Activated T-helper 2 cell treated with anti-CD3 and anti-CD28 coated beads, Interferon-gamma antibody, Interleukin-2, Interleukin-4, amounts not matched to agents 10 μg/mL and 5 μg/mL and 100 μg/mL, durations not matched to agents 14 hours and 24 hours and 36 hours (primary cell): ENCODE data around the gene PMFBP1. TPM values are rescaled to one million over a fixed set of nuclear protein-coding genes. Genes with fewer than 3 reads are reported as not detected.

Experiments
- DNase-seq: peaks from one replicate; pipeline ENCODE4 v3.0.0; 2021; ENCODE audit warnings: low spot score
- H3K27ac Mint-ChIP-seq: one replicate; pipeline ENCODE4 v1.8.0; 2021; ENCODE audit warnings: mixed read lengths
- H3K27me3 Mint-ChIP-seq: one replicate; pipeline ENCODE4 v1.8.0; 2021; ENCODE audit warnings: low read depth, mixed read lengths
- H3K36me3 Mint-ChIP-seq: one replicate; pipeline ENCODE4 v1.8.0; 2021; ENCODE audit warnings: low read depth, mixed read lengths
- H3K4me1 Mint-ChIP-seq: one replicate; pipeline ENCODE4 v1.8.0; 2021; ENCODE audit warnings: low read depth, mixed read lengths
- H3K4me3 Mint-ChIP-seq: one replicate; pipeline ENCODE4 v1.8.0; 2021; ENCODE audit warnings: low read depth, mild to moderate bottlenecking, moderate library complexity, mixed read lengths
- H3K9me3 Mint-ChIP-seq: one replicate; pipeline ENCODE4 v1.8.0; 2021; ENCODE audit warnings: mixed read lengths
- intact Hi-C: fragments of 100-400 bp; cut with micrococcal nuclease; formaldehyde crosslinking; loops from one replicate; pipeline ENCODE4 v1.15.1; 2023
- total RNA-seq: library from RNA; stranded (reverse); gene quantifications from 2 replicates; pipeline ENCODE4 v1.2.3, GENCODE V29; 2022

Gene PMFBP1
- total RNA-seq, 1 donor from 2014 or later: not detected

GRCh38 chr16:72139908-72140307 lies 32.0 kb downstream of the PMFBP1 start:
- intact Hi-C loops: no loop called here
- Mint-ChIP-seq H3K27ac (no peak overlapping the region), H3K4me1 (no peaks in the 10 kb centered on the region), H3K36me3 (no peaks in the 10 kb centered on the region), H3K27me3 (peaks cover 2% of the 10 kb centered on the region), H3K9me3 (no peaks in the 10 kb centered on the region), H3K4me3 (no peak overlapping the region)
- DNase-seq: no peak

DNA sequence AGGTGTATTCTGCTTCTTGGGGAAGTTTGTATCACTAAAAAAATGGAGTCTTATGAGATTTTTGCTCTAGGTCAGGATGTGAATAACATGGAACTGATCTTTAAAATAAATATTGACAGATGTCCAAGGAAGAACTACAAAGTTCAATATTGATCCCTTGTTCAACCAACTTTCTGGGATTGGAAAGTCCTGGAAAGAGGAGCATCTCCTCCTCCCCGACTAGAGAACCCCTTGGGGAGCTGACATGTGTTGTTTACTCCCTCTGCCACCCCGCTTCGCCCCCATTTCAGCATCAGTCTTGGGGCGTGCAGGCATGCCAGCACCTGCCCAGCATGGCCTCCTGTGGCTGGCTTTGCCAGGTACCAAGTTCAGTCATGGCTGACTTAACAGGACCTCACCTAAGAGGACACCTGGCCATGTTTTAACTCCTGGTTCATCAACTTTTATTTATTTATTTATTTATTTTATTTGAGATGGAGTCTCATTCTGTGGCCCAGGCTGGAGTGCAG lies 33.8 kb downstream of the PMFBP1 start:
- intact Hi-C loops: no loop called here
- H3K9me3 Mint-ChIP-seq: no peaks in the 10 kb centered on the region
- no peaks in the 10 kb centered on the region for H3K36me3 Mint-ChIP-seq
- no peak overlapping the region for H3K27ac Mint-ChIP-seq
- H3K27me3 Mint-ChIP-seq: no peaks in the 10 kb centered on the region
- no peaks in the 10 kb centered on the region for H3K4me1 Mint-ChIP-seq
- no peak overlapping the region for H3K4me3 Mint-ChIP-seq
- DNase-seq: no peak

DNA sequence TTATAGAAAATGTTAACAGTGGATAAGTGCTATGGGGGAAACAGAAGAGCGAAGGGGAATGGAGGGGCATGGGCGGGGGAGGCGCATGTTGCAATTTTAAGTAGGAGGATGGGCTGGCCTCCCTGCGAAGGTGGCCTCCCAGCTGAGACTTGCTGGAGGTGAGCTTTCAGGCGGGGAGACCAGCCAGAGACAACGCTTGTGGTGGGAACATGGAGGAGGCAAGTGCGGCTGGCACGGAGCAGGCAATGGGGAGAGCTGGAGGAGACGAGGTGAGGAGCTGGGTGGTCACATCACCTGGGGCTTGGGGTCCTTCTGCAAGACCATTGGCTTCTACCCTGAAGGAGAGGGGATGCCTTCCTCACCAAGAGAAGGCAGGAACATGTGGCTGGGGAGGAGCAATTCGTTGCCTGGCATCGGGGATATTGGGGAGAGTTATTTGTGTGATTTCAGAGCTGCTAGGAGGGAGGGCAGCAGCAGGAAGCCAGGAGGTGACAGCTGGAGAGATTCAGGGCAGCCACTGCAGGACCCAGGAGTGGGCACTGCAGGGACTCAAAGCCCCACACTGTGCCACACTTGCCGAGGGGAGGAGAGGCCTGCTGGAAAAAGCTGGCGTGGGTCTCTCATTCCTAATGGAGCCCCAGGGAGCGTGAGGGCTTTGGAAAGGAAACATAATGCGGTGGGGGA lies 34.4 kb downstream of the PMFBP1 start:
- Mint-ChIP-seq H3K27ac (no peak overlapping the region), H3K9me3 (no peaks in the 10 kb centered on the region), H3K4me3 (no peak overlapping the region), H3K36me3 (no peaks in the 10 kb centered on the region), H3K4me1 (no peaks in the 10 kb centered on the region), H3K27me3 (no peaks in the 10 kb centered on the region)
- intact Hi-C loops: no loop called here
- no peak for DNase-seq

GRCh38 chr16:72134507-72134906 lies 37.4 kb downstream of the PMFBP1 start:
- Mint-ChIP-seq H3K27me3 (no peaks in the 10 kb centered on the region), H3K4me1 (no peaks in the 10 kb centered on the region), H3K9me3 (no peaks in the 10 kb centered on the region), H3K27ac (no peak overlapping the region), H3K4me3 (no peak overlapping the region), H3K36me3 (no peaks in the 10 kb centered on the region)
- no peak for DNase-seq
- intact Hi-C loops: no loop called here

GRCh38 chr16:72132726-72133125 lies 39.2 kb downstream of the PMFBP1 start:
- intact Hi-C loops: no loop called here
- no peaks in the 10 kb centered on the region for H3K9me3 Mint-ChIP-seq
- H3K36me3 Mint-ChIP-seq: no peaks in the 10 kb centered on the region
- H3K27me3 Mint-ChIP-seq: peaks cover 4% of the 10 kb centered on the region
- H3K4me1 Mint-ChIP-seq: no peaks in the 10 kb centered on the region
- H3K4me3 Mint-ChIP-seq: no peak overlapping the region
- H3K27ac Mint-ChIP-seq: no peak overlapping the region
- DNase-seq: no peak

GRCh38 chr16:72131036-72131435 lies 40.9 kb downstream of the PMFBP1 start:
- Mint-ChIP-seq H3K27ac (no peak overlapping the region), H3K27me3 (peaks cover 4% of the 10 kb centered on the region), H3K9me3 (no peaks in the 10 kb centered on the region), H3K36me3 (no peaks in the 10 kb centered on the region), H3K4me3 (no peak overlapping the region), H3K4me1 (no peaks in the 10 kb centered on the region)
- intact Hi-C loops: no loop called here
- DNase-seq: no peak

GRCh38 chr16:72129976-72130656 lies 41.8 kb downstream of the PMFBP1 start:
- no peak overlapping the region for H3K27ac Mint-ChIP-seq
- H3K36me3 Mint-ChIP-seq: no peaks in the 10 kb centered on the region
- no peak for DNase-seq
- H3K9me3 Mint-ChIP-seq: no peaks in the 10 kb centered on the region
- no peak overlapping the region for H3K4me3 Mint-ChIP-seq
- H3K4me1 Mint-ChIP-seq: peaks cover 2% of the 10 kb centered on the region
- intact Hi-C loops: no loop called here
- peaks cover 4% of the 10 kb centered on the region for H3K27me3 Mint-ChIP-seq

- Mint-ChIP-seq H3K27ac (no peak overlapping the region), H3K4me3 (no peak overlapping the region), H3K36me3 (no peaks in the 10 kb centered on the region), H3K9me3 (no peaks in the 10 kb centered on the region), H3K27me3 (peaks cover 4% of the 10 kb centered on the region), H3K4me1 (peaks cover 2% of the 10 kb centered on the region)
- intact Hi-C loops: no loop called here
- no peak for DNase-seq
These were observed 43.3 kb downstream of the PMFBP1 start for GRCh38 chr16:72128701-72129100.

DNA sequence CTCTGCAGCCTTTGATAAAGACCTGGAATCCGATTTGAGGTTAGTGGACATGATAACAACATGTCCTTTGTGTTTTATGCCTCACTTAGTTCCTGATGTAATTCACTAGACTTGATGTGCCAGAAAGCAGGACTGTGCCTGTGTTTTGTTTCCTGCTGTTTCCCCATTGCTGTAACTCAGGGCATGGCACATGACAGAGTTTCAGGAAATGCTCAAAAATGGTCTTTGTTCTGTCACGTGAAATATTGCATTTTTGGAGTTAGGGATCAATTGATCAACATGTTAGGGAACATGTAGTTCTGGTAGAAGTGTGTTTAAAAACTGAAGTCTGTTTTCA lies 45.6 kb downstream of the PMFBP1 start:
- Mint-ChIP-seq H3K4me1 (peaks cover 2% of the 10 kb centered on the region), H3K9me3 (no peaks in the 10 kb centered on the region), H3K27me3 (peaks cover 4% of the 10 kb centered on the region), H3K4me3 (no peak overlapping the region), H3K27ac (no peak overlapping the region), H3K36me3 (no peaks in the 10 kb centered on the region)
- intact Hi-C loops: no loop called here
- DNase-seq: no peak

DNA sequence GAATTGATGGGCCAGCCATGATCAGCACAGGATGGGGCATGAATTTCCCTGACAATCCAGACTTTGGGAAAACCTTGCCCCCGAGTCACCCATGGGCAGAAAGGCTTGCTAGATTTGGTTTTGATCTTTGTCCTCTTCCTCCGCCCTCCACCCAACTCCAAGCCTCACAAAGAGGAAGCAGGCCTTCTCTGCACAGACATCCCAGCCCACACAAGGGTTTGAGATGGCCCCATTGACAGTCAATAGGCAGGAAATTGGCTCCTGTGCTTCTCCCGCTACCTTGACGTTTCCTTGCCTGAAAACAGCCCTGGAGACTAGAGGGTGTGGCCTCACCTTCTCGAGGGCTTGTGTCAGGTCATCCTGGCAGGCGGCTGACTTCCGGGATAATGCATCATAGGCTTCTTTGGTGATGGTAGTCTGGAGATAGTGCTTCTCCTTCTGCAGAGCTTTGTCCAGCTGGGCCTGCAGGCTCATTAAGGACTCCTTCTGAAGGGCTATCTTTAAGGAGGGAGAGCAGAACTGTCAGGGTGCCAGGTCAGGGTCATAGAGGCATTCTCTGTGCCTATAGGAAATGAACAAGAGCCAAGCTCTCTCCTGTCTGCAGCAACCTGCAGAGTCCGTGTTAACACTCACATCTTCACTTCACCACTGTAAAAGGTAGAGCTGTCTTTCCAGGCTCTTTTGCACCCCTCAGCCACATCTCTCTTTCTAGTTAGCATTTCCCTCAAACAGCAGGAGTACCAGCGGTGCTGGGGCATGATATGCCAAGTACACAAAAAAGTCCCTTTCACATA lies 46.1 kb downstream of the PMFBP1 start:
- H3K4me3 Mint-ChIP-seq: no peak overlapping the region
- intact Hi-C loops: loop anchor here (2.0 kb wide), 1 partner anchor 77 kb away; no protein-coding TSS in a partner anchor
- no peaks in the 10 kb centered on the region for H3K36me3 Mint-ChIP-seq
- no peak overlapping the region for H3K27ac Mint-ChIP-seq
- peaks cover 4% of the 10 kb centered on the region for H3K27me3 Mint-ChIP-seq
- no peaks in the 10 kb centered on the region for H3K9me3 Mint-ChIP-seq
- no peak for DNase-seq
- peaks cover 2% of the 10 kb centered on the region for H3K4me1 Mint-ChIP-seq

DNA sequence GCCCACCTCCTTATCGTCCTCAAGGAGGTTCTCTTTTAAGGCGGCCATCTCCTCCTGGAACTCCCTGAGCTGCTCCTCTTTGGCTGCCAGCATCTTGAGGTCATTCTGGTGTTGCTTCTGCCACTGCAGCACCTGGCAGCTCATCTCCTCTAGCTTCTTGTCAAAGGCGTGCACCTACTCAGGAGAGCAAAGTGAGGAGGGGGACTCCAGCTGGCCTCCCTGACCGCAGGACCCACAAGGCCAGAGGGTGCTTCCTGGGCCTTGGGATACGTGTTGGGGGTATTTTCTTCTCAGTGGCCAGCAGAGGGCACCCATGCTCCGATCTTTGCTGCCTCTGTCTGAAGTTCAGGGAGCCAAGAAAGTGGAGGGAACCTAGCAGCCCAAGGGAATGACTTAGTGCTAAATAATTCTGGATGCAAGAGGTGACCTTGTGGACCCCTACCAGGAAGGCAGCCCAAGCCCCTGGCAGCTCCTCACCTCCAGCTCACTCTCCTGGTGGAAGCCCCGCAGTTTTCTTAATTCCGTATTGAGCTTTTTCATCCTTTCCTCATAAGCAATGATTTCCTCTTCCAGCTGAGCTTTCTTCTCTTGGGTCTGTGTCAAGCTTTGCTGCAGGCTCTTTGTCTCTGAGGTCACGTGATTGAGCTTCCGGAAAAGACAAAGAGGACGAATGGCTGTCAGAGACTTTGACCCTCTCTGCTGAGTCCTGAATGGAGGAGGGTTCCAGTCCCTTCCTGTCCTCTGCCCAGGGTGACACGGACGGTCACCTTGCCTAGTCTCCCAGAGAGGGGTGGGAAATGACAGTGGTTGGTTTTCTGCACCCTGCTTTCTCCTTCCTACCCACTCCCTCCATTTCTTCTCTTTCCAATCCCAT lies 47.0 kb downstream of the PMFBP1 start:
- Mint-ChIP-seq H3K9me3 (no peaks in the 10 kb centered on the region), H3K27ac (no peak overlapping the region), H3K4me1 (peaks cover 2% of the 10 kb centered on the region)

DNA sequence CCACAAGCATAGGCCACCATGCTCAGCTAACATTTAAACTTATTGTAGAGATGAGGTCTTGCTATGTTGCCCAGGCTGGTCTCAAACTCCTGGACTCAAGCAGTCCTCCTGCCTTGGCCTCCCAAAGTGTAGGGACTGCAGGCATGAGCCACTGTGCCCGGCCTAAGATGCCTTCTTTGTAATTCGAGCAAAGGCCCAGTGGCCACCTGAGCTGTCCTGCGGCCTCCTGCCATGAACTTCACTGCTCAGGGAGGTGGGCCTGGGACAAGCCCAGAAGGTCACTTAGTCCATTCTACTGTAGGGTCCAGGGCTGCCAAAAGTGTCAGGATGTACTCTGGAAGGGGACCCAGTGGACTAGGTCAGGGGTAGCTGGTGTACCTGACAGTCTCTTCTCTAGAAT lies 47.8 kb downstream of the PMFBP1 start:
- no peak overlapping the region for H3K27ac Mint-ChIP-seq
- no peak for DNase-seq
- H3K9me3 Mint-ChIP-seq: no peaks in the 10 kb centered on the region
- peaks cover 4% of the 10 kb centered on the region for H3K27me3 Mint-ChIP-seq
- peaks cover 2% of the 10 kb centered on the region for H3K4me1 Mint-ChIP-seq
- H3K4me3 Mint-ChIP-seq: no peak overlapping the region
- no peaks in the 10 kb centered on the region for H3K36me3 Mint-ChIP-seq
- intact Hi-C loops: loop anchor here (2.0 kb wide), 1 partner anchor 79 kb away; no protein-coding TSS in a partner anchor

More for the DNA sequence above, 47.0 kb downstream of the PMFBP1 start:
- intact Hi-C loops: loop anchor here (2.0 kb wide), 1 partner anchor 78 kb away; no protein-coding TSS in a partner anchor
- H3K27me3 Mint-ChIP-seq: peaks cover 4% of the 10 kb centered on the region
- DNase-seq: peak; percentile 28
- no peaks in the 10 kb centered on the region for H3K36me3 Mint-ChIP-seq
- no peak overlapping the region for H3K4me3 Mint-ChIP-seq
